Liver (tissue), 9 donors: Measurements from ENCODE around the gene CREB5. TPM values are rescaled to one million over a fixed set of nuclear protein-coding genes. Genes with fewer than 3 reads are reported as not detected.

Source experiments
- DNase-seq: peaks from one replicate; pipeline ENCODE4 v3.0.0-alpha.2; 2017; ENCODE audit warnings: low spot score
- H3K27ac ChIP-seq, 2 donors: one replicate each; pipeline ENCODE4 v1.7.0; 2013; ENCODE audit warnings: inconsistent platforms in 2 of 2, low read length in 2 of 2, control low read depth in 1 of 2, low read depth in 1 of 2, mild to moderate bottlenecking in 1 of 2
- H3K27me3 ChIP-seq, 4 donors: one replicate each; pipeline versions ENCODE4 v1.6.1 to v1.7.0; 2013; ENCODE audit warnings: low read length in 3 of 4, inconsistent platforms in 1 of 4, mild to moderate bottlenecking in 1 of 4, moderate library complexity in 1 of 4; ENCODE audit not compliant: control insufficient read depth in 4 of 4, insufficient read depth in 4 of 4
- H3K36me3 ChIP-seq, 4 donors: one replicate each; pipeline versions ENCODE4 v1.6.1 to v1.7.0; 2013; ENCODE audit warnings: low read length in 3 of 4, mild to moderate bottlenecking in 3 of 4, low read depth in 1 of 4, moderate library complexity in 1 of 4; ENCODE audit not compliant: control insufficient read depth in 4 of 4, insufficient read depth in 3 of 4
- H3K4me1 ChIP-seq, 4 donors: one replicate each; pipeline versions ENCODE4 v1.6.1 to v1.7.0; 2013; ENCODE audit warnings: low read length in 3 of 4, mild to moderate bottlenecking in 3 of 4, moderate library complexity in 1 of 4; ENCODE audit not compliant: control insufficient read depth in 4 of 4, insufficient read depth in 4 of 4
- H3K4me3 ChIP-seq, 3 donors: one replicate each; pipeline versions ENCODE4 v1.6.1 to v1.7.0; 2013; ENCODE audit warnings: low read length in 3 of 3, control low read depth in 1 of 3, low read depth in 1 of 3, mild to moderate bottlenecking in 1 of 3
- H3K9ac ChIP-seq, 2 donors: one replicate each; pipeline ENCODE4 v1.7.0; 2013; ENCODE audit warnings: low read length in 2 of 2, mild to moderate bottlenecking in 2 of 2, moderate library complexity in 2 of 2, control low read depth in 1 of 2, low read depth in 1 of 2
- H3K9me3 ChIP-seq, 4 donors: one replicate each; pipeline versions ENCODE4 v1.6.1 to v1.7.0; 2013; ENCODE audit warnings: low read length in 3 of 4; ENCODE audit not compliant: control insufficient read depth in 4 of 4
- ATF3 ChIP-seq: IDR thresholded peaks from 2 replicates; pipeline ENCODE4 v1.6.1; 2016; ENCODE audit warnings: antibody characterized with exemption
- EGR1 ChIP-seq, 2 donors: IDR thresholded peaks; 2 replicates each; pipeline ENCODE4 v1.6.1; 2016 to 2018; ENCODE audit warnings: antibody characterized with exemption in 2 of 2, low read depth in 2 of 2
- FOXA1 ChIP-seq: IDR thresholded peaks from 2 replicates; pipeline ENCODE4 v1.6.1; 2016; ENCODE audit warnings: antibody characterized with exemption
- FOXA2 ChIP-seq: IDR thresholded peaks from 2 replicates; pipeline ENCODE4 v1.6.1; 2016; ENCODE audit warnings: antibody characterized with exemption
- GABPA ChIP-seq, 2 donors: IDR thresholded peaks in 1 of 2; conservative IDR thresholded peaks in 1 of 2; 2 replicates each; pipeline ENCODE4 v1.6.1; 2016; ENCODE audit warnings: antibody characterized with exemption in 2 of 2, mild to moderate bottlenecking in 1 of 2, moderate library complexity in 1 of 2
- HNF4A ChIP-seq, 2 donors: conservative IDR thresholded peaks; 2 replicates each; pipeline ENCODE4 v1.6.1; 2016; ENCODE audit warnings: antibody characterized with exemption in 2 of 2, mild to moderate bottlenecking in 2 of 2
- HNF4G ChIP-seq: IDR thresholded peaks from 2 replicates; pipeline ENCODE4 v1.6.1; 2016; ENCODE audit warnings: antibody characterized with exemption
- JUND ChIP-seq, 2 donors: IDR thresholded peaks; 2 replicates each; pipeline ENCODE4 v1.6.1; 2016; ENCODE audit warnings: antibody characterized with exemption in 2 of 2
- RAD21 ChIP-seq, 2 donors: IDR thresholded peaks; 2 replicates each; pipeline ENCODE4 v1.6.1; 2016; ENCODE audit warnings: antibody characterized with exemption in 2 of 2, mild to moderate bottlenecking in 2 of 2
- REST ChIP-seq: IDR thresholded peaks from 2 replicates; pipeline ENCODE4 v1.6.1; 2016; ENCODE audit warnings: antibody characterized with exemption, mild to moderate bottlenecking
- RXRA ChIP-seq, 2 donors: IDR thresholded peaks; 2 replicates each; pipeline ENCODE4 v1.6.1; 2017 to 2018; ENCODE audit warnings: antibody characterized with exemption in 2 of 2, mild to moderate bottlenecking in 1 of 2
- SP1 ChIP-seq: IDR thresholded peaks from 2 replicates; pipeline ENCODE4 v1.6.1; 2018; ENCODE audit warnings: antibody characterized with exemption, mild to moderate bottlenecking
- TAF1 ChIP-seq: conservative IDR thresholded peaks from 2 replicates; pipeline ENCODE4 v1.6.1; 2016; ENCODE audit warnings: antibody characterized with exemption, mild to moderate bottlenecking
- YY1 ChIP-seq: IDR thresholded peaks from 2 replicates; pipeline ENCODE4 v1.6.1; 2016; ENCODE audit warnings: antibody characterized with exemption, mild to moderate bottlenecking
- WGBS: extraction: QIAGEN DNeasy Blood & Tissue Kit; methylation state at CpG from one replicate; pipeline ENCODE4 v1.1.7; 2013; 5-methylcytosine and 5-hydroxymethylcytosine counted together
- polyA plus RNA-seq, 2 donors: library from polyadenylated mRNA; stranded (reverse) in 1 of 2; unstranded in 1 of 2; fragments of 200-250 nt in 1 of 2; fragments of >200 nt in 1 of 2; fragmentation: Nextera tagmentation in 1 of 2; extraction: Ambion mirVana in 1 of 2; gene quantifications; one replicate each; pipeline versions ENCODE4 v1.2.1 to v1.2.3, GENCODE V29; 2013 to 2015
- total RNA-seq, 2 donors: library from RNA; depleted of rRNA; stranded (reverse); fragments of >200 nt; gene quantifications; one replicate each; pipeline ENCODE4 v1.2.3, GENCODE V29; 2014
- TF ChIP-seq, protein P1 (sequence below): IDR thresholded peaks from 2 replicates; pipeline ENCODE4 v1.6.1; 2016; ENCODE audit warnings: antibody characterized with exemption
- donor health status: healthy.
- donor health status: healthy.
- donor health status: healthy.
- donor health status: healthy.
- donor health status: healthy.

The CREB5 gene
- total and polyA plus RNA-seq, 4 donors, result 0.25 to 0.92 (median 0.67) TPM

GRCh38 chr7:28761505-28761904 is 349.2 kb downstream of the CREB5 start (continued):
- TF ChIP-seq, protein P1, sequence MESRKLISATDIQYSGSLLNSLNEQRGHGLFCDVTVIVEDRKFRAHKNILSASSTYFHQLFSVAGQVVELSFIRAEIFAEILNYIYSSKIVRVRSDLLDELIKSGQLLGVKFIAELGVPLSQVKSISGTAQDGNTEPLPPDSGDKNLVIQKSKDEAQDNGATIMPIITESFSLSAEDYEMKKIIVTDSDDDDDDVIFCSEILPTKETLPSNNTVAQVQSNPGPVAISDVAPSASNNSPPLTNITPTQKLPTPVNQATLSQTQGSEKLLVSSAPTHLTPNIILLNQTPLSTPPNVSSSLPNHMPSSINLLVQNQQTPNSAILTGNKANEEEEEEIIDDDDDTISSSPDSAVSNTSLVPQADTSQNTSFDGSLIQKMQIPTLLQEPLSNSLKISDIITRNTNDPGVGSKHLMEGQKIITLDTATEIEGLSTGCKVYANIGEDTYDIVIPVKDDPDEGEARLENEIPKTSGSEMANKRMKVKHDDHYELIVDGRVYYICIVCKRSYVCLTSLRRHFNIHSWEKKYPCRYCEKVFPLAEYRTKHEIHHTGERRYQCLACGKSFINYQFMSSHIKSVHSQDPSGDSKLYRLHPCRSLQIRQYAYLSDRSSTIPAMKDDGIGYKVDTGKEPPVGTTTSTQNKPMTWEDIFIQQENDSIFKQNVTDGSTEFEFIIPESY, result no peak
- TF ChIP-seq HNF4G (no peak), FOXA1 (no peak)

GRCh38 chr7:28762651-28763050 is 350.3 kb downstream of the CREB5 start:
- 94% methylated on average over 1 of the region's 1 CpG for WGBS
- H3K9ac ChIP-seq, result no peak overlapping the region

More at GRCh38 chr7:28762651-28763050, 350.3 kb downstream of the CREB5 start:
- Histone ChIP-seq H3K27me3 (peaks cover 0 to 3% (median 0%) of the 10 kb centered on the region in 4 donors), H3K27ac (no peak overlapping the region), H3K9me3 (peaks cover 0 to 1% (median 0%) of the 10 kb centered on the region in 4 donors), H3K4me1 (no peaks in the 10 kb centered on the region), H3K36me3 (no peaks in the 10 kb centered on the region), H3K4me3 (no peak overlapping the region)
- TF ChIP-seq RAD21 (IDR thresholded peaks at IDR 0.05) (no peak), EGR1 (IDR thresholded peaks at IDR 0.05; ENCODE audit: low read depth in 2 of 2) (no peak), REST (no peak), HNF4A (conservative IDR thresholded peaks at IDR 0.05) (no peak), TAF1 (no peak), FOXA2 (no peak), JUND (IDR thresholded peaks at IDR 0.05) (no peak), SP1 (no peak), RXRA (IDR thresholded peaks at IDR 0.05) (no peak), FOXA1 (no peak), GABPA (IDR thresholded peaks at IDR 0.05 in 1 of 2, conservative IDR thresholded peaks at IDR 0.05 in 1 of 2) (no peak), YY1 (no peak), ATF3 (no peak)
- TF ChIP-seq, protein P1, result no peak
- DNase-seq, result no peak
